Measurements from ENCODE around the gene FHOD1. TPM values are rescaled to one million over a fixed set of nuclear protein-coding genes. Genes with fewer than 3 reads are reported as not detected.

FHOD1 gene
- total and polyA plus RNA-seq, 5 experiments from 2014 or later, result 1.6 to 47.3 (median 3.0) TPM

GRCh38 chr16:67187175-67187890, 59.9 kb downstream of the FHOD1 start:
- POLR2A ChIA-PET, result no interaction called here
- Mint-ChIP-seq H3K9me3 (no peaks in the 10 kb centered on the region), H3K4me1 (peaks cover 10 to 22% (median 21%) of the 10 kb centered on the region in 4 donors), H3K4me3 (no peak overlapping the region), H3K27ac (no peak overlapping the region), H3K27me3 (peaks cover 0 to 7% (median 0%) of the 10 kb centered on the region in 5 donors), H3K36me3 (no peaks in the 10 kb centered on the region)
- ATAC-seq (no peak), DNase-seq (no peak)

GRCh38 chr16:67186550-67186950, 60.7 kb downstream of the FHOD1 start:
- Mint-ChIP-seq H3K9me3 (no peaks in the 10 kb centered on the region), H3K27me3 (peaks cover 0 to 7% (median 0%) of the 10 kb centered on the region in 5 donors), H3K4me1 (peaks cover 10 to 18% (median 15%) of the 10 kb centered on the region in 4 donors), H3K36me3 (no peaks in the 10 kb centered on the region), H3K4me3 (peak overlapping the region in 3 of 10 donors; percentile 7 to 33 (median 28)), H3K27ac (no peak overlapping the region)
- ATAC-seq (no peak), DNase-seq (no peak)
- POLR2A ChIA-PET, result no interaction called here

GRCh38 chr16:67185651-67186134, 61.6 kb downstream of the FHOD1 start:
- H3K27me3 Mint-ChIP-seq, result peaks cover 0 to 7% (median 0%) of the 10 kb centered on the region in 5 donors
- ATAC-seq (no peak), DNase-seq (no peak)
- no peaks in the 10 kb centered on the region for H3K9me3 Mint-ChIP-seq
- peaks cover 8 to 14% (median 11%) of the 10 kb centered on the region in 4 donors for H3K4me1 Mint-ChIP-seq
- H3K36me3 Mint-ChIP-seq, result no peaks in the 10 kb centered on the region
- peak overlapping the region in 8 of 10 donors; percentile 74 to 94 (median 89) for H3K4me3 Mint-ChIP-seq
- H3K27ac Mint-ChIP-seq, result peak overlapping the region in 4 of 10 donors; percentile 65 to 88 (median 80)
- POLR2A ChIA-PET, result interaction anchor here (0.5 to 2.5 kb wide), 7 partner anchors 11 to 371 kb away, joined by 4 to 15 read pairs (median 4); partner anchors contain the start of genes FBXL8, TMEM208 and TRADD

GRCh38 chr16:67184995-67185650, 62.2 kb downstream of the FHOD1 start:
- no peaks in the 10 kb centered on the region for H3K9me3 Mint-ChIP-seq
- H3K27ac Mint-ChIP-seq, result peak overlapping the region; percentile 43 to 88 (median 78)
- peak overlapping the region in 8 of 10 donors; percentile 74 to 94 (median 89) for H3K4me3 Mint-ChIP-seq
- peaks cover 8 to 14% (median 11%) of the 10 kb centered on the region in 4 donors for H3K4me1 Mint-ChIP-seq
- POLR2A ChIA-PET, result interaction anchor here (0.7 to 2.5 kb wide), 8 partner anchors 11 to 157 kb away, joined by 3 to 15 read pairs (median 4); partner anchors contain the start of genes FBXL8, FHOD1, TMEM208 and TRADD
- DNase-seq, result peak; percentile 67 to 89 (median 80)
- no peaks in the 10 kb centered on the region for H3K36me3 Mint-ChIP-seq
- peaks cover 0 to 7% (median 0%) of the 10 kb centered on the region in 5 donors for H3K27me3 Mint-ChIP-seq
- peak; percentile 22 to 33 for ATAC-seq

GRCh38 chr16:67184453-67184994, 62.8 kb downstream of the FHOD1 start:
- H3K4me1 Mint-ChIP-seq, result peaks cover 8 to 14% (median 11%) of the 10 kb centered on the region in 4 donors
- POLR2A ChIA-PET, result interaction anchor here (1.2 to 2.5 kb wide), 7 partner anchors 10 to 156 kb away, joined by 3 to 15 read pairs (median 4); partner anchors contain the start of genes FBXL8, FHOD1, TMEM208 and TRADD
- DNase-seq (peak in 1 of 10 donors; percentile 40), ATAC-seq (peak in 1 of 2 donors; percentile 15)
- no peaks in the 10 kb centered on the region for H3K9me3 Mint-ChIP-seq
- peak overlapping the region in 6 of 10 donors; percentile 55 to 90 (median 80) for H3K4me3 Mint-ChIP-seq
- peaks cover 0 to 7% (median under 1%) of the 10 kb centered on the region in 5 donors for H3K27me3 Mint-ChIP-seq
- no peaks in the 10 kb centered on the region for H3K36me3 Mint-ChIP-seq
- peak overlapping the region in 5 of 10 donors; percentile 15 to 89 (median 66) for H3K27ac Mint-ChIP-seq

- Mint-ChIP-seq H3K27me3 (peaks cover 2 to 12% (median 7%) of the 10 kb centered on the region in 5 donors), H3K27ac (peak within 1 kb of the TSS in 5 of 10 donors; percentile 15 to 89 (median 66)), H3K9me3 (no peaks in the 10 kb centered on the region), H3K4me3 (peak within 1 kb of the TSS in 6 of 10 donors; percentile 55 to 90 (median 80)), H3K36me3 (no peaks in the 10 kb centered on the region), H3K4me1 (peaks cover 10 to 16% (median 11%) of the 10 kb centered on the region in 4 donors)
- POLR2A ChIA-PET, result interaction anchor here (0.6 to 2.5 kb wide), 6 partner anchors 9 to 156 kb away, joined by 3 to 15 read pairs (median 4); partner anchors contain the start of genes E2F4, FBXL8, FHOD1 and TRADD
- ATAC-seq (peak; percentile 91 to 95), DNase-seq (peak; percentile 82 to 97 (median 94))
Measured at GRCh38 chr16:67183627-67184452, 63.4 kb downstream of the FHOD1 start, which contains the start of gene MATCAP1. MATCAP1 (minus strand) TSS chr16:67183963; CDS start chr16:67180610, 3,353 bp downstream.

GRCh38 chr16:67183284-67183626, 64.0 kb downstream of the FHOD1 start:
- no peak for DNase-seq
- POLR2A ChIA-PET, result interaction anchor here (1.3 to 2.5 kb wide), 2 partner anchors 9 to 23 kb away, joined by 3 to 15 read pairs; partner anchors contain the start of genes E2F4, FBXL8 and TRADD
- Mint-ChIP-seq H3K36me3 (no peaks in the 10 kb centered on the region), H3K27me3 (peaks cover 5 to 16% (median 12%) of the 10 kb centered on the region in 5 donors), H3K27ac (no peak overlapping the region), H3K9me3 (no peaks in the 10 kb centered on the region), H3K4me3 (no peak overlapping the region), H3K4me1 (peaks cover 11 to 20% (median 16%) of the 10 kb centered on the region in 4 donors)
- ATAC-seq, result no peak

- H3K4me3 Mint-ChIP-seq, result no peak overlapping the region
- H3K27ac Mint-ChIP-seq, result no peak overlapping the region
- H3K9me3 Mint-ChIP-seq, result no peaks in the 10 kb centered on the region
- no peak for DNase-seq
- H3K27me3 Mint-ChIP-seq, result peaks cover 9 to 23% (median 17%) of the 10 kb centered on the region in 5 donors
- no peaks in the 10 kb centered on the region for H3K36me3 Mint-ChIP-seq
- ATAC-seq, result no peak
- H3K4me1 Mint-ChIP-seq, result peaks cover 11 to 25% (median 22%) of the 10 kb centered on the region in 4 donors
- POLR2A ChIA-PET, result interaction anchor here (1.3 kb wide), 1 partner anchor 10 kb away, joined by 3 read pairs; the partner anchor contains the start of gene E2F4
Measured at GRCh38 chr16:67182288-67182687, 65.0 kb downstream of the FHOD1 start.

GRCh38 chr16:67181346-67181745, 65.9 kb downstream of the FHOD1 start:
- Mint-ChIP-seq H3K36me3 (no peaks in the 10 kb centered on the region), H3K9me3 (no peaks in the 10 kb centered on the region), H3K27me3 (peaks cover 13 to 31% (median 21%) of the 10 kb centered on the region in 5 donors), H3K27ac (no peak overlapping the region), H3K4me1 (peaks cover 11 to 25% (median 23%) of the 10 kb centered on the region in 4 donors), H3K4me3 (no peak overlapping the region)
- POLR2A ChIA-PET, result no interaction called here
- no peak for DNase-seq
- no peak for ATAC-seq

GRCh38 chr16:67180166-67180565, 67.1 kb downstream of the FHOD1 start:
- POLR2A ChIA-PET, result no interaction called here

GRCh38 chr16:67179421-67180080, 67.7 kb downstream of the FHOD1 start:
- DNase-seq, result no peak
- Mint-ChIP-seq H3K27me3 (peaks cover 15 to 45% (median 22%) of the 10 kb centered on the region in 5 donors), H3K36me3 (no peaks in the 10 kb centered on the region), H3K4me1 (peaks cover 3 to 19% (median 14%) of the 10 kb centered on the region in 4 donors), H3K9me3 (no peaks in the 10 kb centered on the region), H3K4me3 (peak overlapping the region in 2 of 10 donors; percentile 11 to 14), H3K27ac (no peak overlapping the region)
- ATAC-seq, result no peak
- POLR2A ChIA-PET, result no interaction called here

More at GRCh38 chr16:67180166-67180565, 67.1 kb downstream of the FHOD1 start:
- Mint-ChIP-seq H3K9me3 (no peaks in the 10 kb centered on the region), H3K4me1 (peaks cover 5 to 20% (median 19%) of the 10 kb centered on the region in 4 donors), H3K36me3 (no peaks in the 10 kb centered on the region), H3K27ac (no peak overlapping the region), H3K4me3 (no peak overlapping the region), H3K27me3 (peaks cover 15 to 42% (median 22%) of the 10 kb centered on the region in 5 donors)
- DNase-seq, result no peak
- ATAC-seq, result no peak
